ENCODE results near the gene PANK2. TPM values are rescaled to one million over a fixed set of nuclear protein-coding genes. Genes with fewer than 3 reads are reported as not detected.

Gene PANK2
- total RNA-seq, 2 donors from 2014 or later, result 55.2 to 86.2 TPM

DNA sequence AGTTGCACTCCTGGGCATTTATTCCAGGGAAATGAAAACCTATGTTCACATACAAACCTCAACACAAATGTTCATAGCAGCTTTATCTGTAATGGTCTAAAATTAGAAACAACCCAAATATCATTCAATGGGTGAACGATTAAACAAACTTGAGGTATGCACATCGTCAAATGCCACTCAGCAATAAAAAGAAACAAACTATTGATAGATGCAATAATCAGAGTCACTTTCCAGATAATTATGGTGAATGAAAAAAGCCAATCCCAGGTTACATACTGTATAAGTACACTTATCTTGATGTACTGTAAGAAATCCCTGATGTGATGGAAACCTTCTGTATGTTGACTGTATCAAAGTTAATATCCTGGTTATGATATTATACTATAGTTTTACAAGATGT lies 87.3 kb downstream of the PANK2 start:
- no peak for DNase-seq (ENCODE audit: low spot score)
- no peaks in the 10 kb centered on the region for H3K36me3 Mint-ChIP-seq
- H3K27ac Mint-ChIP-seq, result no peak overlapping the region
- no peaks in the 10 kb centered on the region for H3K27me3 Mint-ChIP-seq
- peaks cover 7 to 15% of the 10 kb centered on the region in 2 donors for H3K4me1 Mint-ChIP-seq (ENCODE audit: low read depth in 2 of 2)
- no peak for ATAC-seq
- H3K4me3 Mint-ChIP-seq, result no peak overlapping the region
- H3K9me3 Mint-ChIP-seq, result no peaks in the 10 kb centered on the region

Other genes starting within 250 kb of the PANK2 start
- not detected for gene GFRA4, start 226.0 kb upstream of the PANK2 start, total RNA-seq
- gene ADAM33, start 207.4 kb upstream of the PANK2 start, total RNA-seq, result not detected
- under 1 TPM in 1 of 2 donors, not detected in 1; 0.08 TPM for gene SIGLEC1, start 176.8 kb upstream of the PANK2 start, total RNA-seq
- gene HSPA12B, start 156.7 kb upstream of the PANK2 start, total RNA-seq, result not detected
- 10 to 100 TPM; 29.5 to 89.2 TPM for gene ADISSP, start 121.6 kb upstream of the PANK2 start, total RNA-seq
- gene SPEF1, start 107.9 kb upstream of the PANK2 start, total RNA-seq, result under 1 TPM; 0.24 to 0.36 TPM
- gene CENPB, start 102.6 kb upstream of the PANK2 start, total RNA-seq, result 100 to 1,000 TPM in 1 of 2 donors, 10 to 100 TPM in 1; 75.4 to 118 TPM
- 10 to 100 TPM; 38.9 to 84.1 TPM for gene CDC25B, start 93.1 kb upstream of the PANK2 start, total RNA-seq
- gene AP5S1, start 68.8 kb upstream of the PANK2 start, total RNA-seq, result 10 to 100 TPM; 13.5 to 19.7 TPM
- gene MAVS, start 42.6 kb upstream of the PANK2 start, total RNA-seq, result 10 to 100 TPM; 38.6 to 45.2 TPM
- 10 to 100 TPM; 18.4 to 33.4 TPM for gene RNF24, start 126.2 kb downstream of the PANK2 start, total RNA-seq

Data from natural killer cell treated with Interleukin-12 subunit alpha and Interleukin-12 subunit beta and Interleukin-15 and Interleukin-18, amount 100 ng/mL, for 72 hours (primary cell).